ENCODE measurements around the gene THOC5. TPM values are rescaled to one million over a fixed set of nuclear protein-coding genes. Genes with fewer than 3 reads are reported as not detected.

The THOC5 gene
- total RNA-seq, 3 donors from 2014 or later, result 69.2 to 69.7 (median 69.5) TPM

DNA sequence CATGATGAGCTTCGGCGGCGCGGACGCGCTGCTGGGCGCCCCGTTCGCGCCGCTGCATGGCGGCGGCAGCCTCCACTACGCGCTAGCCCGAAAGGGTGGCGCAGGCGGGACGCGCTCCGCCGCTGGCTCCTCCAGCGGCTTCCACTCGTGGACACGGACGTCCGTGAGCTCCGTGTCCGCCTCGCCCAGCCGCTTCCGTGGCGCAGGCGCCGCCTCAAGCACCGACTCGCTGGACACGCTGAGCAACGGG is 73.4 kb downstream of the THOC5 start:
- Mint-ChIP-seq H3K27me3 (ENCODE audit: low read depth) (peaks cover 51% of the 10 kb centered on the region), H3K36me3 (ENCODE audit: insufficient read depth) (no peaks in the 10 kb centered on the region), H3K4me3 (no peak overlapping the region), H3K4me1 (ENCODE audit: low read depth) (peaks cover 9% of the 10 kb centered on the region), H3K9me3 (no peaks in the 10 kb centered on the region)
- DNase-seq (no peak), ATAC-seq (no peak)

DNA sequence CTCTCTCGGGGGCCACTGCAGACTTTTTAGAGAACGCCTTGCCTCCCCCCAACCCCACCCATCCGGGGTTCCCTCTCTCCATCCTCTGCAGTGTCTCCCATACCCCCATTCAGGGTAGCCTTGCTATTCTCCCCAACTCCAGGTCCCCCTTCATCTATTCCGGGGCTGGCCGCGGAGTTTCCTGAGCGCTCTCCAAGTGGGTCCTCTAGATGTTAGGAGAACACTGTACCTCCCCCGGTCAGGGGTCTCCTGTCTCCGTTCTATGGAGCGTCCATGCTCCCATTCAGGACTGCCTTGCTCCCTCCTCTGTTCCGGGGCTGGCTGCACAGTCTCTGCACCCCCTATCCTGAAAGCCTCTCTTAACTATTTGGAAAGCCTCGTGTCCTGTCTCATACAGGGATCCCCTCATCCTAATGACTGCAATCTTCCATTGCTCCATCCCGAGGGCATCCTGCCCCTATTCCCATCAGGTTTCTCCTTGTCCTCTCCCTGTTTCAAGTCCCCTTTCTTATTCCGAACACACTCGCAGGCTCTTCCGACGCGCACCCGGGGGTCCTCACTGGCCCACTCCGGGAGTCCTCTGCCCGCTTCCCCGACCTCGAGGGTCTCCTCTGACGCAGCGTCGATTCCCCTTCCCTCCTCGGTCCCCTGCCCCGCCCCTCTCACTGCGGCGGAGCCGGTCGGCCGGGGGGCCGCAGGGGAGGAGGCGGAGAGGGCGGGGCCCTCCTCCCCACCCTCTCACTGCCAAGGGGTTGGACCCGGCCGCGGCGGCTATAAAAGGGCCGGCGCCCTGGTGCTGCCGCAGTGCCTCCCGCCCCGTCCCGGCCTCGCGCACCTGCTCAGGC is 73.9 kb downstream of the THOC5 start, which contains the start of gene NEFH:
TSS of gene NEFH (plus strand) at position 802 of the 845 bp plus-strand sequence. CDS start 45 bp downstream, outside the sequence.
- Mint-ChIP-seq H3K27me3 (ENCODE audit: low read depth) (peaks cover 51% of the 10 kb centered on the region), H3K9me3 (no peaks in the 10 kb centered on the region), H3K36me3 (ENCODE audit: insufficient read depth) (no peaks in the 10 kb centered on the region), H3K4me3 (no peak within 1 kb of the TSS), H3K4me1 (ENCODE audit: low read depth) (peaks cover 9% of the 10 kb centered on the region)
- ATAC-seq, result no peak
- no peak for DNase-seq

DNA sequence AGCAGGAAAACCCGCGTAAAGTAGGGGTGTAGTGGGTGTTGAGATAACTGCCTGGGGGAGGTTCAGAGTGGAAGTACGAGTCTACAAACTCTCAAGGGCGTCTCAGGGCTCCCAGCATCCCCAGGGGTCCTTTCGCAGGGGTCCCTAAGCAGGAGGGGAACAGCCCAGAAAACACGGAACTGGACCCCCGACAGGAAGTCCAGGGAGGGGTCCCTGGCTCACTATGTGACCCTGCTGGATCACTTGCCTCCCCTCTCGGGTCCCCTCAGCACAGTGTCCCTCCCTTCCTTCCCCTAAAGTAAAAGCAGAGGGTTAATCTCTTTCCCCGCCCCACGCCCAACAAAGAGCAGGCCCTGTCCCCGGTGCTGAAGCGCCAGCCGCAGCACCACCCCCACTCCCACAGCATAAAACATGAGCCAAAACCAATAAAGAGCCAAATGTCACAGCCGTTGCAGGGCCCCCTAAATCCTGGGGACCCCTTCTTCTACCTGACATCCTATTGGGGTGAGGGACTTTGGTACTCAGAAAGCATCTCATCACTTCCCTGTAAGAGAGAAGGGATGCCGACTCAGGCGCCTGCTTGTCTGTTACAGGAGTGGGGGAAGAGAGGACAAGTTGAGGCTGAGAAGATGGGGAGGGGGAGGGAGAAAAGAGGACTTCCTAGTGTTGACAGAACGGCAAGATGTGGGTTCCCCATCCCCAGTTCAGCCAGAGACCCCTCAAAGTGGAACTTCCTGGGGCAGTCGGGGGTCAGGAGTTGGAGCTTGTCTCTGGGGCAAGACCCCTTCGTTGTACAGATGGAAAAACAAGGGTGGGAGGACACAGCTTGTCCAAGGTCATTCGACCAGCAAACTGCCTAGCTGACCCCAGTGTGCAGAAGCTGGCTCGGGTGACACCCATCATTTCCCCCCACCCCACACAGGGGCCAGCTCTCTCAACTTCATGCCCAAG is 75.0 kb downstream of the THOC5 start:
- ATAC-seq, result peak; percentile 41 to 45
- no peaks in the 10 kb centered on the region for H3K36me3 Mint-ChIP-seq (ENCODE audit: insufficient read depth)

DNA sequence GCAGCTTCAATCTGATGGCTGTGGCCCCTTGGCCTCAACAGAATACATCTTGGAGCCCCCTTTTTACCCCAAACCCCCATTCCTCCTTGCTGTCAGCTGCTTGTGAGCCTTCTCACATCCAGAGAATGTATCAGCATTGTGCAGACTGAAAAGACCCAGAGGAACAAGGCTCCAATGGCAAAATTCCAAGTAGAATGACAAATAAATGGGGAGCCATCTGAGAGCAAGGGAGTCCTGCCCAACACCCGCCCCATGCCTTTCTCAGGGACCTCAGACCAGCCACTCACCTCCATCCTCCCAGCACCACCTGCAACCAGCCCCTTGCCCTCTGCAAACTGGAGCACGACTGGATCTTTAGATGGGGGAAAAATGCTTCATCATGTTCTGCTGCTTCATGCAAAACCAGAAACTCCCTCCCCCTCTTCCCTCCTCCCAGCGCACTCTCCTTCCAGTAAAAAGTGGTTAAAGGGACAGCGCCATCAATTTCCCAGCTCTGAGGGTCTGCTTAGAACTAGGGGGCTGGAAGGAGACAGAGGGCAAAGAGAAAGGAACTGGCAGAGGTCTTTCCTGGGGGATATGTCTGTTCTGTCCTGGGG is 75.7 kb downstream of the THOC5 start:
- peaks cover 52% of the 10 kb centered on the region for H3K27me3 Mint-ChIP-seq (ENCODE audit: low read depth)
- H3K9me3 Mint-ChIP-seq, result no peaks in the 10 kb centered on the region
- no peak for DNase-seq
- ATAC-seq, result no peak
- H3K4me1 Mint-ChIP-seq (ENCODE audit: low read depth), result peaks cover 9% of the 10 kb centered on the region
- no peak overlapping the region for H3K4me3 Mint-ChIP-seq
- no peaks in the 10 kb centered on the region for H3K36me3 Mint-ChIP-seq (ENCODE audit: insufficient read depth)

More for the DNA sequence above, 75.0 kb downstream of the THOC5 start:
- Mint-ChIP-seq H3K27me3 (ENCODE audit: low read depth) (peaks cover 52% of the 10 kb centered on the region), H3K4me1 (ENCODE audit: low read depth) (peaks cover 9% of the 10 kb centered on the region), H3K9me3 (no peaks in the 10 kb centered on the region), H3K4me3 (no peak overlapping the region)
- DNase-seq, result no peak

DNA sequence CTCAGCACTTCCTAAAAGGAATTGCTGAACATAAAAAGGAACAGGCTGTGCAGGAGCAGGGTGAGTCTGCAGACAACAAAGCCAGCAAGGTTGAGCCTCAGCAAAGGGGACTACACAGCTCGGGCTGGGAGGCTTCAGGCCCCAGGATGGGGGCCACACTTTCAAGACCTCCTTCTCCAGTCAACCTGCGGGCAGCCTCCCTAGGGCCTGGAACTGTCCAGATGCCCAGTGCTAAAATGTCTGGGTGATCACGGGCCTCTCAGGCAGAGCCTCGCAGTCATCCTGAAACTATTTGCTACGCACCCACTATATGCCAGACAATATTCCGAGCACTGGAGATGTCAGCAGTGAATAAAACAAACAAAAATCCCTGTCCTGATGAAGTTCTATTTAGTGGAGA is 77.4 kb downstream of the THOC5 start:
- Mint-ChIP-seq H3K4me3 (no peak overlapping the region), H3K36me3 (ENCODE audit: insufficient read depth) (no peaks in the 10 kb centered on the region), H3K27me3 (ENCODE audit: low read depth) (peaks cover 43% of the 10 kb centered on the region), H3K4me1 (ENCODE audit: low read depth) (peaks cover 5% of the 10 kb centered on the region), H3K9me3 (no peaks in the 10 kb centered on the region)
- DNase-seq (no peak), ATAC-seq (no peak)

DNA sequence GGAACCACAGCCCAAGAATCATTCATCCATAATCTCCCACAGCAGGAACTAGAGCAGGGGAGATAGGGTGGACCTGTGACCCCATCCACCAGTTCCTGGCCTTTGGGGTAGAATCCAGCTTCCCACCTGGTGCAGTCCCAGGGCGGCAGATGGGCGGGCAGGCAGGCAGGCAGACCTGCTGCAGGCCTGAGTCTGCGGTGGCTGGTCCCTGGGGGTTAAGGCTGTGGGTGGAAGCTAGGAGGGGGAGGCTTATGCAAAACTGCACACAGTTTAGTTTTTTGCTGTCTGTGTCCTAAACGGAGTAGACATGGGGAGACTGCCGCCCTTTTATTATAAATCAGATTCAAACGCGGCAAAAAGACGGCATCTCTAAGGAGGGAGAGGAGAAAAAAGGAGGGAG is 78.0 kb downstream of the THOC5 start:
- ATAC-seq, result no peak
- peaks cover 44% of the 10 kb centered on the region for H3K27me3 Mint-ChIP-seq (ENCODE audit: low read depth)
- H3K4me1 Mint-ChIP-seq (ENCODE audit: low read depth), result peaks cover 5% of the 10 kb centered on the region

DNA sequence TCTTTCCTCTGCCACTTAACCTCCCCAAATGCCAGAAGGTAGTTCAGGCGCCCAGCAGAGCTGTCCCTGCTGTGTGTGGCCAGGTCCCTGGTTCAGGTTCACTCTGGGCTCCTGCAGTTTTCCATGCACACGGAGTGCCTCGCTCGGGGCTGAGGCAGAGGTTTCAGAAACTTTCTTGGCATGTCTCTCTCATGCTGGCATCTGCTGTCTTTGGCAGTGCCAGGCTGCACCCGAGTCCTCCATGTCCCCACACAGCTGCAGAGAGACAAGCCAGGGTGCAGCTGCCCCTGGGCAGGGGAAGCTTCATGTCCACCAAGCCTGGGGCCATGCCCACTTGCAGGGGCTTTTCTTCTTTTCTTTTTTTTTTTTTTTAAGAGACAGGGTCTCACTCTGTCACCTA is 80.6 kb downstream of the THOC5 start:
- Mint-ChIP-seq H3K36me3 (ENCODE audit: insufficient read depth) (no peaks in the 10 kb centered on the region), H3K4me1 (ENCODE audit: low read depth) (peaks cover 9% of the 10 kb centered on the region), H3K4me3 (no peak overlapping the region), H3K27me3 (ENCODE audit: low read depth) (peaks cover 29% of the 10 kb centered on the region), H3K9me3 (no peaks in the 10 kb centered on the region)
- DNase-seq, result no peak
- ATAC-seq, result no peak

More for the DNA sequence above, 78.0 kb downstream of the THOC5 start:
- Mint-ChIP-seq H3K4me3 (no peak overlapping the region), H3K9me3 (no peaks in the 10 kb centered on the region), H3K36me3 (ENCODE audit: insufficient read depth) (no peaks in the 10 kb centered on the region)
- no peak for DNase-seq

DNA sequence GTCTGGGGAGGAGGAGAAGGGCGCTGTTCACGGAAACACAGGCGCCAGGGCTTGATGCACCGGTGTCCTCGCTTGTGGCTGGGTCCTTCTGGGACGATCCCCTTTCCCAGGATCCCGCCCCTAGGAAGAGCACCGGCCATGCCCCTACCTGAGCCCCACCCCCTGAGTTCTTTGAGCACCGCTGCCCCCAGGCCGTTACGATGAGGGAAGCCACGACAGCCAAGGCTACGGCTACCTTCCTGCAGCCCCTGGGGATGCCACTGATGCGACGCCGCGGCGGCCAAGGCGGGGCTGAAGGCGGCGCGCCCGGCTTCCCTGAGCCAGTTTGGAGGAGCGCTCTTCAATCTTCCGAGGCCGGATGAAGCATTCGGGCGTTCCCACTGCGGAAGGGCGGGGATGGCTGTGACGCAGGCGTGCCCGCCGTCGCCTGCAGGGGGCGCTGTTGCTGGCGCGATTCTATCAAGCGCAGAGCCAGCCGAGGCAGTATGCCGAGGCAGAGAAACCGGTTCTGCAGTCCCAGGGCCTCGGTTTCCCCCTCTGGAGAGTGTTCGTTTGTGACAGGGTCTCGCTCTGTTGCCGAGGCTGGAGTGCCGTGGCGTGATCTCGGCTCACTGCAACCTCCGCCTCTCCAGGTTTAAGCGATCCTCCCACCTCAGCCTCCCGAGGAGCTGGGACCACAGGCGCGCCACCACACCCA is 83.2 kb downstream of the THOC5 start:
- H3K4me1 Mint-ChIP-seq (ENCODE audit: low read depth), result peaks cover 9% of the 10 kb centered on the region
- H3K4me3 Mint-ChIP-seq, result peak overlapping the region; percentile 62
- DNase-seq (peak; percentile 61), ATAC-seq (peak; percentile 91 to 92)
- H3K9me3 Mint-ChIP-seq, result no peaks in the 10 kb centered on the region
- peaks cover 12% of the 10 kb centered on the region for H3K27me3 Mint-ChIP-seq (ENCODE audit: low read depth)
- H3K36me3 Mint-ChIP-seq (ENCODE audit: insufficient read depth), result no peaks in the 10 kb centered on the region

DNA sequence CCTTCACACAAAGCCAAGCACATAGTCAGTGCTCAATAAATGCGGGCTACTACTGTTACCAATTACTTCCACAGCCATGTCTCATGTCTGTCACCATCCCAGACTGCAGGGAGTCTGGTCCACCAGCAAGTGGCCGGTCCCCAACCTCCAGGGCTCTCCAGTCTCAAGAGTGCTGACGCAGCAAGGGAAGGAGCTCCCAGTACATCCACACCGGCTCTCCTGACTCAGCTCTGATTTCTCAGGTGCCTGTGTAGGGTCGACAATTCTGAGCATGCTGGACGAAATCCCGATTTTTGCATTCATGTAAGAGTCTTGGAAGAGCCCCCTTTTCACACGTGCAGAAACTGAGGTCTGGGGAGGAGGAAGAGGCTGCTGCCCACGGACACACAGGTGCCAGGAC is 83.8 kb downstream of the THOC5 start:
- Mint-ChIP-seq H3K27me3 (ENCODE audit: low read depth) (peaks cover 12% of the 10 kb centered on the region), H3K36me3 (ENCODE audit: insufficient read depth) (no peaks in the 10 kb centered on the region), H3K4me1 (ENCODE audit: low read depth) (peaks cover 9% of the 10 kb centered on the region), H3K4me3 (peak overlapping the region; percentile 62), H3K9me3 (no peaks in the 10 kb centered on the region)
- no peak for DNase-seq
- ATAC-seq, result no peak

DNA sequence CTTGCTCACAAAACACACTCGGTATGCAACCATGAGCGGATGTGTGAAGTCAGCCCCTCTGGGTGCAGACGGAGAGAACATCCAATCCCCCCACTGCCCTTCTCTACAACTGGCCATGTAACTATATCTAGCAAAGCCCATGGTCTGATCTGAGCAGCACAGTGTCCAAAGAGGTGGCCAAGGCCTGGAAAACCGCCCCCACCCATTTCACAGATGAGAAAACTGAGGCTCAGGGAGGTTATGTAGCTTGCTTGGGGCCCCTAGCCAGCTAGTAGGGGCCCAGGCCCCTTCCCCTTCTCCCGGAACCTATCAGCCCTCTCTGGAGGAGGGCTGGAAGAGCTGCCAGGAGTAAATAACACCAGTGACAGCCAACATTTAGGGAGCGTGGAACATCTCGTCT is 89.0 kb downstream of the THOC5 start:
- no peak overlapping the region for H3K4me3 Mint-ChIP-seq
- H3K9me3 Mint-ChIP-seq, result no peaks in the 10 kb centered on the region
- H3K36me3 Mint-ChIP-seq (ENCODE audit: insufficient read depth), result no peaks in the 10 kb centered on the region
- no peaks in the 10 kb centered on the region for H3K4me1 Mint-ChIP-seq (ENCODE audit: low read depth)
- no peaks in the 10 kb centered on the region for H3K27me3 Mint-ChIP-seq (ENCODE audit: low read depth)
- ATAC-seq (no peak), DNase-seq (no peak)

DNA sequence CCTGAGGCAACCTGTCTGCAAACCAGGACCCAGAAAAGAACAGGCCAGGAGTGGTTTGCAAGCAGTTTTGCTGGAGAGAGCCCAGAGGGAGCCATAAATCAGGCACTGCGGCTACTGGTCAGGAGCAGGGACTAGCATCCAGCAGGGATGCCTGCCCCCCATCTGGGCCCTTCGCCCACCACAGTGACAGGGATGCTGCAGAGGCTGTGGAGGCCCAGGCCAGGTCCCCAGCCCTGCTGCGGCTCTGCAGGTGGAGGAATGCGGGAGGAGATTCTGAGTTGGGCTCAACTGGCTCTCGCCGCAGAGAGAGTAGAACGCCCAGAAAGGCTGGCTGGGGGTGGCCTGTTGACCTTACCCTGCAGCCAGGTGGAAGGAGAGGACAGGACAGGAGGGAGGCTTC is 89.9 kb downstream of the THOC5 start:
- Mint-ChIP-seq H3K36me3 (ENCODE audit: insufficient read depth) (no peaks in the 10 kb centered on the region), H3K4me1 (ENCODE audit: low read depth) (no peaks in the 10 kb centered on the region), H3K9me3 (no peaks in the 10 kb centered on the region), H3K27me3 (ENCODE audit: low read depth) (no peaks in the 10 kb centered on the region), H3K4me3 (no peak overlapping the region)
- no peak for ATAC-seq
- DNase-seq, result no peak

DNA sequence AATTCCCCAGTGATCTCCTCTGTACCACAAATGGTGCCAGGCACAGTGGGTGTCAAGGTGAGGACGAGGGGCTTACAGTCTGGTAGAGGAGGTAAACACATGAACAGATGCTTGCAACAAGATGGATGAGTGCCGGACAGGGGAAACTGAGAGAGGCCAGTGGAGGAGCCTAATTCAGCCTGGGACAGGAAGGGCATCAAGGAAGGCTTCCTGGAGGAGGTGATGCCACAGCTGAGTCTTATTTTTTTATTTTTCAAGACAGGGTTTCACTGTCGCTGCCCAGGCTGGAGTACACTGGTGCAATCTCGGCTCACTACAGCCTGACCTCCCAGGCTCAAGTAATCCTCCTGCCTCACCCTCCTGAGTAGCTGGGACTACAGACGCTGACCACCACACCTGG is 92.3 kb downstream of the THOC5 start:
- ATAC-seq (no peak), DNase-seq (no peak)
- no peaks in the 10 kb centered on the region for H3K36me3 Mint-ChIP-seq (ENCODE audit: insufficient read depth)
- no peak overlapping the region for H3K4me3 Mint-ChIP-seq
- H3K4me1 Mint-ChIP-seq (ENCODE audit: low read depth), result no peaks in the 10 kb centered on the region
- H3K9me3 Mint-ChIP-seq, result no peaks in the 10 kb centered on the region
- H3K27me3 Mint-ChIP-seq (ENCODE audit: low read depth), result no peaks in the 10 kb centered on the region

DNA sequence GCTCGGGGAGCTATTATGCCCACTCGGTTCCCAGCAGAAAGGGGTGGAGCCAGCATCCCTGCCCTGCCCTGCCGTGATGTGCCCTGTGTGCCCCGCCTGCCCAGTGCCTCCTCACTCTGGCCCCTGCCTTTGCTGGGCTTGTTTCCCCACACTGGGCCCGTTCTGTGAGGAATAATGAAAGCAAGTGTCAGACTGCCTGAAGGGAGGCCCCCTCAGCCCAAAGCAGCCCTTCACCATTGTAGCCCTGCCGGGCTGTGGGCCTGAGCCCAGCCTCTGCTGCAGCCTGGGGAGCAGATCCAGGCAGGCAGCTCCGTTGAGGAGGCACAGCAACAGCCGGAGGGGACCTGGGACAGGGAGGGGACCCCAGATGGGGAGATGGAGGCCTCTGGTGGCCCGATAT is 93.8 kb downstream of the THOC5 start:
- no peaks in the 10 kb centered on the region for H3K36me3 Mint-ChIP-seq (ENCODE audit: insufficient read depth)
- no peaks in the 10 kb centered on the region for H3K4me1 Mint-ChIP-seq (ENCODE audit: low read depth)
- DNase-seq, result no peak
- no peaks in the 10 kb centered on the region for H3K27me3 Mint-ChIP-seq (ENCODE audit: low read depth)
- ATAC-seq, result no peak
- no peak overlapping the region for H3K4me3 Mint-ChIP-seq
- no peaks in the 10 kb centered on the region for H3K9me3 Mint-ChIP-seq

DNA sequence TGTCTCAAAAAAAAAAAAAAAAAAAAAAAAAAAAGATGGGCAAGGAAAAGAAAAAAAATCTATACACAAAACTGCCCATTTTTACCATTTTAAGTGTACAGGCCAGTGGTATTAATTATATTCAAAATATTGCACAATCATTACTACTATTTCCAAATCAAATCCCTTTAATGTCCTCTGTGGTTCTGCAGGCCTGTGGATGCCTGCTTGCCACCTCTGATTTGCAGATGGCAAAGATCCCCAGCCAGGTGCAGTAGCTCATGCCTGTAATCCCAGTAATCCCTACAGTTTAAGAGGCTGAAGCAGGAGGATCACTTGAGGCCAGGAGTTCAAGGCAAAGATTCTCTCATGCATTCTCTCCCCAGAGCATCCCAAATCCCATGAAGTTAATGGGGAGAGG is 95.0 kb downstream of the THOC5 start:
- Mint-ChIP-seq H3K4me3 (no peak overlapping the region), H3K36me3 (ENCODE audit: insufficient read depth) (no peaks in the 10 kb centered on the region), H3K9me3 (no peaks in the 10 kb centered on the region), H3K4me1 (ENCODE audit: low read depth) (no peaks in the 10 kb centered on the region), H3K27me3 (ENCODE audit: low read depth) (no peaks in the 10 kb centered on the region)
- ATAC-seq (no peak), DNase-seq (no peak)

All from activated T-cell treated with anti-CD3 and anti-CD28 coated beads, Interleukin-2, amount 50 U/mL, for 4 hours (primary cell).